ENCODE measurements around the gene SLIT3.

DNA sequence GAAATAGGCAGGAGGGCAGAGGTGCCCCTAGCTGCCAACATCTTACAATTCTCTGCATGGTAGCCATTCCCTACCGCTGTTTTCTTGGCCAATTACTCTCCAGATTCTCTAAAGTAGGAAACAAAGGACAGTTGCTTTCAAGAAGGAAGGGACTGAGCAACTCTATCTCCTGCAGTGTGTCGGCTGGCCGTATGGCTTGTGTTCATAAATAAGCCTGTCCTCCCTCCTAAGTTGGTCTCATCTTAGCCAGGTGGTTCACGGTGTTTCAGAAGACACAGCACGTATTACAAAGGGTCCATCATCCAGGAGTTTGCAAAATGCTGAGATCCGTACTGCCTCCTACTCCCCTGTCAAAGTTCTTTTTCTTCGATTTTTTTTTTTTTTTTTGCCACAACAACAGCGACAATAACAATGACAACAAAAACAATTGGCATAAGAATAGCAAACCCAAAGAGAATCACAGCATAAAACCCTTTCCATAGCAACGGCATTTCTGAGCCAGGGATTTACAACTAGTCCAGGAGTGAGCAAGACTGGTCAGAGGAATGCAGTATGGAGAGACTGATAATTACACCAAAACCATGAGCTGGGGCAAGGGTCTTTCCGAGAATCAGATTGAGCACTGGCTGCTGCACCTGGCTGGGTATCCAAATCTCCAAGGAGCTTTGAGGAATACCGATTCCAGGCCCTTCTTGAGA lies 212.8 kb downstream of the SLIT3 start:
- TF ChIP-seq, protein P1, sequence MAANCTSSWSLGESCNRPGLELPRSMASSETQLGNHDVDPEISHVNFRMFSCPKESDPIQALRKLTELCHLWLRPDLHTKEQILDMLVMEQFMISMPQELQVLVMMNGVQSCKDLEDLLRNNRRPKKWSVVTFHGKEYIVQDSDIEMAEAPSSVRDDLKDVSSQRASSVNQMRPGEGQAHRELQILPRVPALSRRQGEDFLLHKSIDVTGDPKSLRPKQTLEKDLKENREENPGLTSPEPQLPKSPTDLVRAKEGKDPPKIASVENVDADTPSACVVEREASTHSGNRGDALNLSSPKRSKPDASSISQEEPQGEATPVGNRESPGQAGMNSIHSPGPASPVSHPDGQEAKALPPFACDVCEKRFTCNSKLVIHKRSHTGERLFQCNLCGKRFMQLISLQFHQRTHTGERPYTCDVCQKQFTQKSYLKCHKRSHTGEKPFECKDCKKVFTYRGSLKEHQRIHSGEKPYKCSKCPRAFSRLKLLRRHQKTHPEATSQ (tag by site-specific recombination; IDR thresholded peaks at IDR 0.05) = no peak
- TF ChIP-seq, protein P2, sequence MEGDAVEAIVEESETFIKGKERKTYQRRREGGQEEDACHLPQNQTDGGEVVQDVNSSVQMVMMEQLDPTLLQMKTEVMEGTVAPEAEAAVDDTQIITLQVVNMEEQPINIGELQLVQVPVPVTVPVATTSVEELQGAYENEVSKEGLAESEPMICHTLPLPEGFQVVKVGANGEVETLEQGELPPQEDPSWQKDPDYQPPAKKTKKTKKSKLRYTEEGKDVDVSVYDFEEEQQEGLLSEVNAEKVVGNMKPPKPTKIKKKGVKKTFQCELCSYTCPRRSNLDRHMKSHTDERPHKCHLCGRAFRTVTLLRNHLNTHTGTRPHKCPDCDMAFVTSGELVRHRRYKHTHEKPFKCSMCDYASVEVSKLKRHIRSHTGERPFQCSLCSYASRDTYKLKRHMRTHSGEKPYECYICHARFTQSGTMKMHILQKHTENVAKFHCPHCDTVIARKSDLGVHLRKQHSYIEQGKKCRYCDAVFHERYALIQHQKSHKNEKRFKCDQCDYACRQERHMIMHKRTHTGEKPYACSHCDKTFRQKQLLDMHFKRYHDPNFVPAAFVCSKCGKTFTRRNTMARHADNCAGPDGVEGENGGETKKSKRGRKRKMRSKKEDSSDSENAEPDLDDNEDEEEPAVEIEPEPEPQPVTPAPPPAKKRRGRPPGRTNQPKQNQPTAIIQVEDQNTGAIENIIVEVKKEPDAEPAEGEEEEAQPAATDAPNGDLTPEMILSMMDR (tag by site-specific recombination; IDR thresholded peaks at IDR 0.05) = no peak
- no peak for TF ChIP-seq TRIM28 (IDR thresholded peaks at IDR 0.05; ENCODE audit: borderline replicate concordance, low read length)
- TF ChIP-seq RBAK (tag by site-specific recombination; IDR thresholded peaks at IDR 0.05) = no peak
- TF ChIP-seq, protein P3, sequence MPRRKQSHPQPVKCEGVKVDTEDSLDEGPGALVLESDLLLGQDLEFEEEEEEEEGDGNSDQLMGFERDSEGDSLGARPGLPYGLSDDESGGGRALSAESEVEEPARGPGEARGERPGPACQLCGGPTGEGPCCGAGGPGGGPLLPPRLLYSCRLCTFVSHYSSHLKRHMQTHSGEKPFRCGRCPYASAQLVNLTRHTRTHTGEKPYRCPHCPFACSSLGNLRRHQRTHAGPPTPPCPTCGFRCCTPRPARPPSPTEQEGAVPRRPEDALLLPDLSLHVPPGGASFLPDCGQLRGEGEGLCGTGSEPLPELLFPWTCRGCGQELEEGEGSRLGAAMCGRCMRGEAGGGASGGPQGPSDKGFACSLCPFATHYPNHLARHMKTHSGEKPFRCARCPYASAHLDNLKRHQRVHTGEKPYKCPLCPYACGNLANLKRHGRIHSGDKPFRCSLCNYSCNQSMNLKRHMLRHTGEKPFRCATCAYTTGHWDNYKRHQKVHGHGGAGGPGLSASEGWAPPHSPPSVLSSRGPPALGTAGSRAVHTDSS (tag by site-specific recombination; IDR thresholded peaks at IDR 0.05) = no peak
- no peak for TF ChIP-seq ZFP37 (tag by site-specific recombination; IDR thresholded peaks at IDR 0.05)
